ENCODE data around the gene SLC2A4. TPM values are rescaled to one million over a fixed set of nuclear protein-coding genes. Genes with fewer than 3 reads are reported as not detected.

Gene SLC2A4
- total and polyA plus RNA-seq, 12 donors = 41.8 to 186 (median 174) TPM

DNA sequence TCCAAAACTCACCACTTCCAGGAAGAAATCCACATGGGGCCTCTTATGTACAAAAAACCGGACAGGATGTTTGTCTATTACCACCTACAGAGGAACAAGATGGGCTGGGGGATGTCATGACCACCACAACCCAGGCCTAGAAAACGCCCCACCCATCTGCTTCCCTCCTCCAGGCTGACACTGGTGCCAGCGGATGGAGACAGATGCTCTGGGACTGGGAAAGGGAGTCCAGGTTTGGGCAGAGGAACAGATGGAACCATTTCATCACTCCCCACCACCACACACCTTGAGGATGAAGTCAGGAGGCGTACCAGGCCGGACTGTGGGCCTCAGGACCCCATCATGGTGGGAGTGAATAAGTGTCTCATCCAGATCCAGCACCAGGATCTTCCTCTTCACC is 34.7 kb upstream of the SLC2A4 start:
- no peak overlapping the region for H3K4me3 ChIP-seq
- intact Hi-C loops (cut with DNase I) = no loop called here
- WGBS, 2 donors = 90 to 93% methylated on average over 5 of the region's 5 CpGs
- H3K4me1 ChIP-seq = peaks cover 13 to 53% (median 38%) of the 10 kb centered on the region in 9 donors
- H3K27me3 ChIP-seq = no peaks in the 10 kb centered on the region
- ATAC-seq (no peak), DNase-seq (no peak)
- no peaks in the 10 kb centered on the region for H3K9me3 ChIP-seq
- peaks cover 0 to 39% (median 15%) of the 10 kb centered on the region in 9 donors for H3K36me3 ChIP-seq
- no peak for TF ChIP-seq CTCF (IDR thresholded peaks at IDR 0.05)
- no peak overlapping the region for H3K27ac ChIP-seq

- 44 to 53% methylated on average over 4 of the region's 4 CpGs for WGBS, 2 donors
- Histone ChIP-seq H3K9me3 (no peaks in the 10 kb centered on the region), H3K27ac (peak overlapping the region in 8 of 10 donors; percentile 33 to 100 (median 96)), H3K36me3 (peaks cover 0 to 42% (median 15%) of the 10 kb centered on the region in 9 donors), H3K27me3 (no peaks in the 10 kb centered on the region), H3K4me3 (no peak overlapping the region), H3K4me1 (peaks cover 13 to 56% (median 43%) of the 10 kb centered on the region in 9 donors)
- intact Hi-C loops (cut with DNase I) = no loop called here
- no peak for TF ChIP-seq CTCF (IDR thresholded peaks at IDR 0.05)
- DNase-seq = no peak
- ATAC-seq = no peak
Observed at GRCh38 chr17:7248796-7249195, 32.7 kb upstream of the SLC2A4 start.

GRCh38 chr17:7249214-7249613 is 32.3 kb upstream of the SLC2A4 start:
- whole genome bisulfite sequencing, 2 donors = 60 to 73% methylated on average over 6 of the region's 6 CpGs
- Histone ChIP-seq H3K27ac (peak overlapping the region in 8 of 10 donors; percentile 33 to 100 (median 98)), H3K27me3 (no peaks in the 10 kb centered on the region), H3K36me3 (peaks cover 0 to 42% (median 18%) of the 10 kb centered on the region in 9 donors), H3K4me1 (peaks cover 13 to 57% (median 41%) of the 10 kb centered on the region in 9 donors), H3K4me3 (peak overlapping the region in 2 of 10 donors; percentile 86 to 100), H3K9me3 (no peaks in the 10 kb centered on the region)
- intact Hi-C loops (cut with DNase I) = no loop called here
- no peak for DNase-seq
- no peak for TF ChIP-seq CTCF (IDR thresholded peaks at IDR 0.05)
- ATAC-seq = no peak

DNA sequence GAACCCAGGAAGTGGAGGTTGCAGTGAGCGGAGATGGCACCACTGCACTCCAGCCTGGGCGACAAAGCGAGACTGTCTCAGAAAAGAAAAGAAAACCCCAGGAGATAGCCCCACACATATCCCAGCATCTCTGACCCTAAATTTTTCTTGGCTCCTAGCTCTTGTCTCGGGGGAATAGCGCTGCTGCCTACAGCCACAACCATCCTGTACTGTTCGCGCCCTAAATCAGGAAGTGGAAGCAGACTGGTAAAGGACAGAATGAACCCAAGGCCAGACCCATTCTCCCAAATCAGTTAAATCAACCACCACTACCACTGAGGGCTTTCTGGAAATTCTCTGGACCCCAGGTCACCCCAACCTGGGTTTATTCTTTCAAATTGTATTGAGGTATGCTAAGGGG is 31.7 kb upstream of the SLC2A4 start:
- intact Hi-C loops (cut with DNase I) = loop anchor here in 3 of 10 donors (5.0 to 10.0 kb wide), 3 partner anchors 47 to 325 kb away; partner anchors contain the start of genes CD68 (in 1 of the 3) and SENP3 (in 1 of the 3)
- Histone ChIP-seq H3K9me3 (no peaks in the 10 kb centered on the region), H3K4me3 (peak overlapping the region in 9 of 10 donors; percentile 65 to 100 (median 91)), H3K4me1 (peaks cover 13 to 57% (median 41%) of the 10 kb centered on the region in 9 donors), H3K36me3 (peaks cover 0 to 42% (median 19%) of the 10 kb centered on the region in 9 donors), H3K27me3 (no peaks in the 10 kb centered on the region), H3K27ac (peak overlapping the region in 9 of 10 donors; percentile 6 to 100 (median 99))
- no peak for DNase-seq
- no peak for TF ChIP-seq CTCF (IDR thresholded peaks at IDR 0.05)
- no peak for ATAC-seq
- WGBS, 2 donors = 80 to 84% methylated on average over 7 of the region's 7 CpGs

Data from heart right ventricle (tissue), 16 donors.